Neural cell (in vitro differentiated cells): ENCODE data around the gene TRMU.

ENCODE experiments used
- POLR2AphosphoS5 ChIP-seq: IDR thresholded peaks from 2 replicates; pipeline ENCODE4 v1.6.1; 2012
- REST ChIP-seq: IDR thresholded peaks from 2 replicates; pipeline ENCODE4 v1.6.1; 2012; ENCODE audit warnings: borderline replicate concordance
- TAF1 ChIP-seq: IDR thresholded peaks from 2 replicates; pipeline ENCODE4 v1.6.1; 2012; ENCODE audit warnings: low read depth

- TF ChIP-seq REST (no peak), TAF1 (no peak), POLR2AphosphoS5 (no peak)
Measured at GRCh38 chr22:46399251-46400024, 63.9 kb downstream of the TRMU start.
